K562 (cell line): ENCODE measurements around the gene ZDHHC8. TPM values are rescaled to one million over a fixed set of nuclear protein-coding genes. Genes with fewer than 3 reads are reported as not detected.

Experiments
- E4F1 ChIP-seq: fragments of 250-450 bp; sonication (Bioruptor Pico); IDR thresholded peaks from 2 replicates; pipeline ENCODE4 v1.5.0; 2021; ENCODE audit warnings: mild to moderate bottlenecking, borderline replicate concordance
- HEY1 ChIP-seq: fragments of 250-450 bp; sonication (Bioruptor Pico); IDR thresholded peaks from 2 replicates; pipeline ENCODE4 v1.5.0; 2020; ENCODE audit warnings: mild to moderate bottlenecking, moderate library complexity, borderline replicate concordance
- HNRNPL ChIP-seq: fragments of 200-400 bp; formaldehyde crosslinking; IDR thresholded peaks from 2 replicates; pipeline ENCODE4 v1.6.1; 2017; ENCODE audit warnings: low read depth, mild to moderate bottlenecking, low read length
- MECOM ChIP-seq: fragments of 250-450 bp; sonication (Bioruptor Pico); IDR thresholded peaks from 2 replicates; pipeline ENCODE4 v1.8.0; 2022; ENCODE audit warnings: inconsistent platforms
- NKRF ChIP-seq: fragments of 450-650 bp; IDR thresholded peaks from 2 replicates; pipeline ENCODE4 v1.6.1; 2016; ENCODE audit warnings: borderline replicate concordance
- RBM14 ChIP-seq: fragments of 200-400 bp; formaldehyde crosslinking; IDR thresholded peaks from 2 replicates; pipeline ENCODE4 v1.6.1; 2018; ENCODE audit warnings: low read depth, mild to moderate bottlenecking, low read length, moderate library complexity, borderline replicate concordance; ENCODE audit not compliant: insufficient read depth
- SMC3 ChIP-seq: conservative IDR thresholded peaks from 2 replicates; pipeline ENCODE4 v1.6.1; 2011; ENCODE audit warnings: low read depth, low read length, improper control_type of control experiment; ENCODE audit not compliant: insufficient read depth
- STAT5A ChIP-seq: IDR thresholded peaks from 2 replicates; pipeline ENCODE4 v1.6.1; 2012; ENCODE audit warnings: low read length, inconsistent platforms, borderline replicate concordance
- TRIM25 ChIP-seq: fragments of 450-650 bp; IDR thresholded peaks from 2 replicates; pipeline ENCODE4 v1.7.0; 2016; ENCODE audit warnings: borderline replicate concordance
- ZNF224 ChIP-seq: sonication (generic); formaldehyde crosslinking; IDR thresholded peaks from 2 replicates; pipeline ENCODE4 v1.8.0; 2022; ENCODE audit warnings: mild to moderate bottlenecking, missing genetic modification reagents
- ZNF324 ChIP-seq: fragments of 250-450 bp; sonication (Bioruptor Pico); IDR thresholded peaks from 2 replicates; pipeline ENCODE4 v1.4.0; 2020; ENCODE audit warnings: mild to moderate bottlenecking
- ZNF668 ChIP-seq: fragments of 250-450 bp; sonication (Bioruptor Pico); IDR thresholded peaks from 2 replicates; pipeline ENCODE4 v1.8.0; 2022; ENCODE audit warnings: mild to moderate bottlenecking, inconsistent platforms
- polyA plus RNA-seq, 8 experiments: library from polyadenylated mRNA; depleted of rRNA in 4 of 8; stranded (reverse) in 5 of 8; unstranded in 3 of 8; fragments of >200 nt; fragmentation: Nextera tagmentation in 2 of 8; fragmentation: Illumina TruSeq in 1 of 8; extraction: Ambion mirVana in 2 of 8; extraction: Trizol in 1 of 8; gene quantifications; 2 replicates each; pipeline versions ENCODE4 v1.2.1 to v1.2.3, GENCODE V29; 2011 to 2014; ENCODE audit warnings: inconsistent platforms in 1 of 8, missing spikeins in 1 of 8
- total RNA-seq, 7 experiments: library from RNA; depleted of rRNA in 6 of 7; stranded (reverse); fragments of >200 nt in 6 of 7; fragmentation: Illumina TruSeq in 2 of 7; extraction: Trizol in 2 of 7; gene quantifications; 2 replicates each; pipeline versions ENCODE4 v1.2.1 to v1.2.3, GENCODE V29; 2011 to 2021; ENCODE audit warnings: low replicate concordance in 1 of 7
- TF ChIP-seq, protein P1 (sequence below): IDR thresholded peaks from 3 replicates; pipeline ENCODE4 v1.6.1; 2011; ENCODE audit warnings: borderline replicate concordance, mild to moderate bottlenecking; ENCODE audit not compliant: insufficient read length, insufficient read depth
- TF ChIP-seq, protein P2 (sequence below), 2 experiments: fragments of 450-650 bp; IDR thresholded peaks; 2 replicates each; pipeline ENCODE4 v1.6.1; 2018; ENCODE audit warnings: mild to moderate bottlenecking in 2 of 2, low read depth in 1 of 2; ENCODE audit not compliant: partially characterized antibody in 2 of 2

The ZDHHC8 gene
- total and polyA plus RNA-seq, 9 of the 15 experiments (the other 6 are each of a cell fraction or from before 2014, with no cell fraction given): 0.04 to 109 (median 16.4) TPM

DNA sequence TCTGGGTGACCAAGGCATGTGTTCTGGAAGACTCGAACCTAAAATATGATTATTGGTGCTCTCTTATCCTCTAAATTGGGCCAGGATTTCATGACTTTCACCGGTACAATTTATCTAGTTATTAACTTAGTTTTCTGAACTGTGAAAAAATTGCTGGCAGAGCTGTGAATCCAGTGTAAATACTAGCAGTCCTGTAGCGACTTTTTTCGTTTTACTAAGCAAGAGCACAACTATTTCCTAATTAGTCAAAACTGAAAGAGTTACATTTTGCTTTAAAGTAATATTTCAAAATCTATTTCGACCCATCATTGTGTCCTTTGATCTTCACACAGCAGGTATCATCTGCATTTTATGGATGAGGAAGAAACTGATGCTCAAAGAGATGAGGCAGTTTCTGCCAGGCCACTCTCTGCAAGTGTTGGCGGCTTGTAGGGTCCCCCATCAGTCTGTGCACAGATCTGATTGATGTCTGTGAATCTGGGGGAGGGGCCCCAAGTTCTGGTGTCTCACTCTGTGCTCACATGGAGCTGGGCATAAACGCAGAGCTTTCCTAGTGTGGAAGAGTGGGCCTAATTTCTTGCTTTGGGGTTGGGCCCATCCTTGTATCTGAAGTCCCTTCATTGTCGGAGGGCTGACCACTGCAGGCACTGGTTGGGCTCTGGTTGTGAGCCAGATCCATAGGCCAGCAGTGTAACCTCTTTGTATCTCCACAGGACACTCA is 13.1 kb upstream of the ZDHHC8 start (continued):
- no peak; the same call in none of the 2 replicates for TF ChIP-seq TRIM25
- TF ChIP-seq HNRNPL: no peak
- 0 out of 2 replicates have a peak, but pooled peaks have one; percentile 8 for TF ChIP-seq SMC3
- TF ChIP-seq ZNF224 (CRISPR knock-in tag): no peak
- TF ChIP-seq, protein P1, sequence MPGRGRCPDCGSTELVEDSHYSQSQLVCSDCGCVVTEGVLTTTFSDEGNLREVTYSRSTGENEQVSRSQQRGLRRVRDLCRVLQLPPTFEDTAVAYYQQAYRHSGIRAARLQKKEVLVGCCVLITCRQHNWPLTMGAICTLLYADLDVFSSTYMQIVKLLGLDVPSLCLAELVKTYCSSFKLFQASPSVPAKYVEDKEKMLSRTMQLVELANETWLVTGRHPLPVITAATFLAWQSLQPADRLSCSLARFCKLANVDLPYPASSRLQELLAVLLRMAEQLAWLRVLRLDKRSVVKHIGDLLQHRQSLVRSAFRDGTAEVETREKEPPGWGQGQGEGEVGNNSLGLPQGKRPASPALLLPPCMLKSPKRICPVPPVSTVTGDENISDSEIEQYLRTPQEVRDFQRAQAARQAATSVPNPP: no peak
- TF ChIP-seq E4F1: no peak
- peak; percentile 1; the same call in 1 of the 2 replicates for TF ChIP-seq ZNF324 (CRISPR knock-in tag)
- TF ChIP-seq NKRF: peak; percentile 65; the same call in 1 of the 2 replicates
- TF ChIP-seq ZNF668 (CRISPR knock-in tag): no peak
- TF ChIP-seq RBM14: no peak
- no peak for TF ChIP-seq HEY1 (CRISPR knock-in tag)
- TF ChIP-seq, protein P2, sequence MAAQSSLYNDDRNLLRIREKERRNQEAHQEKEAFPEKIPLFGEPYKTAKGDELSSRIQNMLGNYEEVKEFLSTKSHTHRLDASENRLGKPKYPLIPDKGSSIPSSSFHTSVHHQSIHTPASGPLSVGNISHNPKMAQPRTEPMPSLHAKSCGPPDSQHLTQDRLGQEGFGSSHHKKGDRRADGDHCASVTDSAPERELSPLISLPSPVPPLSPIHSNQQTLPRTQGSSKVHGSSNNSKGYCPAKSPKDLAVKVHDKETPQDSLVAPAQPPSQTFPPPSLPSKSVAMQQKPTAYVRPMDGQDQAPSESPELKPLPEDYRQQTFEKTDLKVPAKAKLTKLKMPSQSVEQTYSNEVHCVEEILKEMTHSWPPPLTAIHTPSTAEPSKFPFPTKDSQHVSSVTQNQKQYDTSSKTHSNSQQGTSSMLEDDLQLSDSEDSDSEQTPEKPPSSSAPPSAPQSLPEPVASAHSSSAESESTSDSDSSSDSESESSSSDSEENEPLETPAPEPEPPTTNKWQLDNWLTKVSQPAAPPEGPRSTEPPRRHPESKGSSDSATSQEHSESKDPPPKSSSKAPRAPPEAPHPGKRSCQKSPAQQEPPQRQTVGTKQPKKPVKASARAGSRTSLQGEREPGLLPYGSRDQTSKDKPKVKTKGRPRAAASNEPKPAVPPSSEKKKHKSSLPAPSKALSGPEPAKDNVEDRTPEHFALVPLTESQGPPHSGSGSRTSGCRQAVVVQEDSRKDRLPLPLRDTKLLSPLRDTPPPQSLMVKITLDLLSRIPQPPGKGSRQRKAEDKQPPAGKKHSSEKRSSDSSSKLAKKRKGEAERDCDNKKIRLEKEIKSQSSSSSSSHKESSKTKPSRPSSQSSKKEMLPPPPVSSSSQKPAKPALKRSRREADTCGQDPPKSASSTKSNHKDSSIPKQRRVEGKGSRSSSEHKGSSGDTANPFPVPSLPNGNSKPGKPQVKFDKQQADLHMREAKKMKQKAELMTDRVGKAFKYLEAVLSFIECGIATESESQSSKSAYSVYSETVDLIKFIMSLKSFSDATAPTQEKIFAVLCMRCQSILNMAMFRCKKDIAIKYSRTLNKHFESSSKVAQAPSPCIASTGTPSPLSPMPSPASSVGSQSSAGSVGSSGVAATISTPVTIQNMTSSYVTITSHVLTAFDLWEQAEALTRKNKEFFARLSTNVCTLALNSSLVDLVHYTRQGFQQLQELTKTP (IDR thresholded peaks at IDR 0.05; ENCODE audit: low read depth in 1 of 2, partially characterized antibody in 2 of 2): peak in 1 of 2 experiments; percentile 28
- TF ChIP-seq STAT5A: no peak; the same call in 1 of the 2 replicates
- no peak for TF ChIP-seq MECOM
